GM12875 (cell line): ENCODE data around the gene CRHBP.
"Not testable (repeated sequence)": the region's sequence is repeated elsewhere in the genome, so short reads cannot be mapped to it uniquely, and the experiment has no call there.

Experiments used
- H3K4me3 ChIP-seq: one replicate; pipeline ENCODE4 v1.5.1; 2011; ENCODE audit warnings: low read depth, low read length, control low read depth
- CTCF ChIP-seq: IDR thresholded peaks from 2 replicates; pipeline ENCODE4 v1.5.1; 2011; ENCODE audit warnings: low read depth, mild to moderate bottlenecking, control low read depth, inconsistent platforms, low read length, moderate library complexity, borderline replicate concordance; ENCODE audit not compliant: insufficient read depth

Gene CRHBP

GRCh38 chr5:76982450-76982849 lies 29.6 kb downstream of the CRHBP start:
- H3K4me3 ChIP-seq, result no peak overlapping the region
- TF ChIP-seq CTCF, result no peak

GRCh38 chr5:76983468-76983867 lies 30.6 kb downstream of the CRHBP start:
- H3K4me3 ChIP-seq, result no peak overlapping the region
- no peak for TF ChIP-seq CTCF

GRCh38 chr5:76986825-76987526 lies 34.1 kb downstream of the CRHBP start:
- no peak overlapping the region for H3K4me3 ChIP-seq
- TF ChIP-seq CTCF, result no peak

GRCh38 chr5:76990899-76991459 lies 38.1 kb downstream of the CRHBP start:
- H3K4me3 ChIP-seq, result no peak overlapping the region
- TF ChIP-seq CTCF, result no peak

GRCh38 chr5:76993436-76993835 lies 40.6 kb downstream of the CRHBP start:
- H3K4me3 ChIP-seq, result not testable (repeated sequence)

- H3K4me3 ChIP-seq, result no peak overlapping the region
- TF ChIP-seq CTCF, result no peak
These were observed 41.5 kb downstream of the CRHBP start for GRCh38 chr5:76994337-76994736.

GRCh38 chr5:76998251-76998650 lies 45.4 kb downstream of the CRHBP start:
- H3K4me3 ChIP-seq, result not testable (repeated sequence)

GRCh38 chr5:76999451-76999850 lies 46.6 kb downstream of the CRHBP start:
- TF ChIP-seq CTCF, result no peak

More at GRCh38 chr5:76999451-76999850, 46.6 kb downstream of the CRHBP start:
- no peak overlapping the region for H3K4me3 ChIP-seq
